Measurements from ENCODE around the gene AIG1.
"Not testable (repeated sequence)": the region's sequence is repeated elsewhere in the genome, so short reads cannot be mapped to it uniquely, and the experiment has no call there.

Gene AIG1

GRCh38 chr6:143290206-143290605, 229.5 kb downstream of the AIG1 start:
- no peak for DNase-seq

GRCh38 chr6:143293523-143293922, 232.8 kb downstream of the AIG1 start:
- no peak for DNase-seq

DNA sequence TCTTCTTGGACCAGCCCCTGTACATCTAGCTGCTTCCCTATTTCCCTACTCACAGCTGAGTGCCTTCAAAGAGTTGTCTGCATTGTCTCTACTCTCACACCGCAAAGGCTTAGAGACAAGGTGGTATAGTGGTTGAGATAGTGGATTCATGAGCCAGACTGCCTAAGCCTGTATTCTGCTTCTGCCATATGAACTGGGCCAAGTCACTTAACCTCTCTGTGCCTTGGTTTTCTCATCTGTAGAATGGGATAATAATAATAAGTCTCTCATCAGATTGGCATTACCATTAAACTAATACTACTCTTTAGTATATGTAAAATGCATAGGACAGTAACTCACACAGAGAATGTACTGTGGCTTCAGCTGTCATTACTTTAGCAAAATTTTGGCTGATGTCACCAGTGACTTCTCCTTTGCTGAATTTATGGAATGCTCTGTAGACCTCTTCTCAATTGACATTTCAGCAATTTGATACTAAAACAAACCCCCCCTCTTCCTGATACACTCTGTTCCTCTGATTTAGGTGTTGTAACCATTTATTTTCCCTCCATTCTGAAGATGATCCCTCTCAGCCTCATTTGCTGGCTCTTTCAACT, 233.7 kb downstream of the AIG1 start:
- no peak for DNase-seq

DNA sequence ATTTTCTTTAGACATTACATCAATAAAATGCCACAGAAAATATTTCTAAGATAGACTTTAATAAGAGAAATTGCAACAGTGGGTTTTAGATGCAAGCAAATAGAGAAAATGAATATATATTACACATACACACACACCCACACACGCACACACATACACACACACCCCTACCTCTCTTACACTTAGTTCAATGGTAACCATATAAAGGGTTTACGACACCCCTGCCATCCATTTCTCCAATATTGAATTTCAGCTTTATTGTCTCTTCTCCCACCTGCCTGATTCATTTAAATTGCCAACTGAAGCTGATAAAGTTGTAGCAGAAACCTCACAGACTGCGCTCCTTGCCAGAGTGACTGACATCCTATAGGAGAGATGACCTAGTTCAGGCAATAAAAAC, 235.2 kb downstream of the AIG1 start:
- no peak for DNase-seq

DNA sequence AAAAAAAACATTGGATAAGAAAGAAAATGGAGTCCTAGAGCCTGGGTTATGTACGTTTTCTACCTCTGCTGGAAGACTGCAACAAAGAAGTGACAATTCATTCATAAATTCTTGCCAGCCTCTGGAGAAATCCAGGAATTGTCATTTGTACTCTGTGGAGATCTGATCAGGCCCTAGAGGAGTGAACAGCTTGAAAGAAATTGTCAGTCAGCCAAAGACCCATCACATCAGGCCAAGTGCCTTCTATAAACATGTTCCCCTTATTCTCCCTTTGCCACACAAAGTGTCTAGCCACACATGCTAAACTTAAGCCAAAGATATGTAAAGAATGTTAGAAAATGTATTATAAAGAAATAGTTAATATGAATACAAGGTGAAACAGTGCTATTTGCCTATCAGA, 237.4 kb downstream of the AIG1 start:
- DNase-seq, result no peak

- DNase-seq, result peak; percentile 5
Observed at GRCh38 chr6:143299253-143300166, 238.8 kb downstream of the AIG1 start.

GRCh38 chr6:143301188-143301587, 240.5 kb downstream of the AIG1 start:
- no peak for DNase-seq

DNA sequence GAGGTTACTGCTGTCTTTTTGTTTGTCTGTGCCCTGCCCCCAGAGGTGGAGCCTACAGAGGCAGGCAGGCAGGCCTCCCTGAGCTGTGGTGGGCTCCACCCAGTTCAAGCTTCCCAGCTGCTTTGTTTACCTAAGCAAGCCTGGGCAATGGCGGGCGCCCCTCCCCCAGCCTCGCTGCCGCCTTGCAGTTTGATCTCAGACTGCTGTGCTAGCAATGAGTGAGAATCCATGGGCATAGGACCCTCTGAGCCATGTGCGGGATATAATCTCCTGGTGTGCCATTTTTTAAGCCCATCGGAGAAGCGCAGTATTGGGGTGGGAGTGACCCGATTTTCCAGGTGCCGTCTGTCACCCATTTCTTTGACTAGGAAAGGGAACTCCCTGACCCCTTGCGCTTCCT, 247.1 kb downstream of the AIG1 start:
- not testable (repeated sequence) for DNase-seq

- DNase-seq, result no peak
Observed at GRCh38 chr6:143313163-143313562, 252.5 kb downstream of the AIG1 start.

- DNase-seq, result no peak
Observed at GRCh38 chr6:143321491-143322086, 260.9 kb downstream of the AIG1 start.

- DNase-seq, result no peak
Observed at GRCh38 chr6:143322386-143322785, 261.7 kb downstream of the AIG1 start.

- DNase-seq, result no peak
Observed at GRCh38 chr6:143323729-143324470, 263.2 kb downstream of the AIG1 start.

GRCh38 chr6:143325379-143326140, 264.9 kb downstream of the AIG1 start:
- DNase-seq, result no peak

DNA sequence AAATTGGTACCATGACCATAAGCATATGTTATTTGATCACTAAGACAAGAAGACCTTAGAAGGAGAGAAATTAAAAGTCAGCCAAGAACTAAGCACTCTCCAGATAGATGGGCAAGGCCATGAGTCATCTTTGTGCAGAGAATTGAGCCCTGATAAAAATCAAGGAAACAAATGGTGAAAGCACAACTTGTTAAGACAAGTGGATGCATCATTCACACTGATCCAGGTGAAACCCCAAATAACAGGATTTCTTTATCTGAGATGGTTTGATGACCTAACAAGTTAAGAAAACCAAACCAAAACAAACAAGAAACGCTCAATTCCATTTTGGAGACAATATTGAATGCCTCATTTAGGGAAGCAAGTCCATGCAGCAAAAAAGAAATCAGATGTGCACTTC, 268.2 kb downstream of the AIG1 start:
- no peak for DNase-seq

- DNase-seq, result no peak
Observed at GRCh38 chr6:143329323-143329722, 268.6 kb downstream of the AIG1 start.

- no peak for DNase-seq
Observed at GRCh38 chr6:143331362-143331761, 270.7 kb downstream of the AIG1 start.

DNA sequence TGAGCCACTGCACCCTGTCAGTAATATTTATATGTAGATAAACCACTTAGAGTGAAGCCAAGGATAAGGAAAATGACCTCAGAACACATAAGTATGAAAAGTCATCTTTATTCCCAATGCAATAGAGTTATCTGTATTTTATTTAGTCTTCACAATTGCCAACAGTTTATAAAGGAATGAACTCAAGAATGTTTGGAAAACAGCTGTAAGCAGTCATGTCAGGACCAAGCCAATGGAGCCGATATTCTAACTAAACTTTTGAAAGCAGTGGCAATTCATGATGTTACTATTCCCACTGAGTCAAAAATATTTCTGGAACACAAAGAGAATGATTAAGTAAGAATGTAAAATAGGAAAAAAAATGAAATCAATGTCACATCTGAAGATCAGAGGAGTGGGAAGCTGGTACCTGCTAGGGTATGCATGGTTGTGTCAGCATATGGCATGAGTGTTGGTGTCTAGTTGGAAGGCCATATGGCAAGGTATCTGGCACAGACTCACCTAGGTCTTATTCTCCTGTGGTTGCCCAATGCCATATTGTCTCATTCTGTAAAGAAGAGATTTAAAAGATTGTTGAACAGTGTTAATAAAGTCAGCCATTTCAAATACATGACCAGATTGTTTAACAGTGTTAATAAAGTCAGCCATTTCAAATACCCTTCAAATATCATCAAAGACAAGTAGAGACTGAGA, 271.6 kb downstream of the AIG1 start:
- no peak for DNase-seq

DNA sequence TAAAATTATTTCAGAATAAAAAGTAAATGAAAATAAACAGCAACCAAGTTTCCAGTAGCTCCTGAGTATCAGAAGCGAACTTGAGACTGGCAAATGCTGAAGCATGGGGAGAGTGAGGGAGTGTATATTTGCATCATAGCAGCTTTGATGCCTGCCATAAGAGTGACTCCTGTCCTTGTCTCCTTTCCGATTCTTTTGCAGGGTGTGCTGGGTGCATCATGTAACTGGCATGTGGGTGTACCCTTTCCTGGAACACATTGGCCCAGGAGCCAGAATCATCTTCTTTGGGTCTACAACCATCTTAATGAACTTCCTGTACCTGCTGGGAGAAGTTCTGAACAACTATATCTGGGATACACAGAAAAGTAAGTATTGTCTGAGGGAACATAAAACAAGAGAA, 272.4 kb downstream of the AIG1 start:
- DNase-seq, result no peak

GRCh38 chr6:143333749-143334520, 273.2 kb downstream of the AIG1 start:
- peak; percentile 27 for DNase-seq

- no peak for DNase-seq
Observed at GRCh38 chr6:143335865-143336264, 275.2 kb downstream of the AIG1 start.
